Suprapubic skin (tissue), 3 donors: ENCODE measurements around the gene FAR2.

ENCODE experiments used
- POLR2AphosphoS5 ChIP-seq, 3 donors: sonication (generic); formaldehyde crosslinking; IDR thresholded peaks; one replicate each; pipeline ENCODE4 v1.6.1; 2017; ENCODE audit warnings: antibody characterized with exemption in 3 of 3
- TF ChIP-seq, protein P1 (sequence below), 2 donors: fragments of 200-600 bp in 1 of 2; fragments of 450-650 bp in 1 of 2; sonication (generic) in 1 of 2; IDR thresholded peaks; one replicate each; pipeline ENCODE4 v1.5.1; 2016 to 2019; ENCODE audit warnings: antibody characterized with exemption in 2 of 2, mild to moderate bottlenecking in 1 of 2, moderate library complexity in 1 of 2

DNA sequence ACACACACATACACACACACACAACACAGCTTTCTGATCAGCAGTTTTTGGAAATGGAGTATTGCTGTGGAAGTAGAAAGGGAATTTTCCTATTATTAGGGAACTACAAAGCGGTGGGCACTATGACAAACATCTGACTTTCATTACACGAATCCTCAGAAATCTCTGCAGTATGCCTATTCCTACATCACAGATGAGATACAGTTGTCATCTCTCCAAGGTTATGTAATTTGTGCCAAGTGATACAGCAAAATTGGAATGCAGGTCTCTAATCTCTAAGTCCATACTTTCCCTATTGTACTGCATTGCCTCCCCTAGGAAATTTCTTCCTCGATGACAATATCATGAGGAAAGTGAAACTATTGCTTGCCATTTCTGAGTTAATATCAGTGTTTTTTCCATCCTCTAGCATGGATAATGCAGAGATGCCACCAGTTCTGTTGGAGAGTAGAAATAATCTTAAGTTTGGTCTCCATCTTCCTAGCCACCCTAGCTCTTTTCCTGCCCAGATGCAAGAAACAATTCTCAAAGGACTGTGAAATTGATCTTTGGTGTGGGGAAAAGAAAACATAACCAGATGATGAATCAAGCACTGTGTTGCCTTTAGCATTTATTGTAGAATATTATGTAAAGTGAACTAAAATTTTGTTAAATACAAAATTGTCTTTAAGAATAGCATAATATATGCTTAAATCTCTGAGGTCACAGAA, 137.2 kb downstream of the FAR2 start:
- TF ChIP-seq POLR2AphosphoS5 (IDR thresholded peaks at IDR 0.05) = no peak
- TF ChIP-seq, protein P1, sequence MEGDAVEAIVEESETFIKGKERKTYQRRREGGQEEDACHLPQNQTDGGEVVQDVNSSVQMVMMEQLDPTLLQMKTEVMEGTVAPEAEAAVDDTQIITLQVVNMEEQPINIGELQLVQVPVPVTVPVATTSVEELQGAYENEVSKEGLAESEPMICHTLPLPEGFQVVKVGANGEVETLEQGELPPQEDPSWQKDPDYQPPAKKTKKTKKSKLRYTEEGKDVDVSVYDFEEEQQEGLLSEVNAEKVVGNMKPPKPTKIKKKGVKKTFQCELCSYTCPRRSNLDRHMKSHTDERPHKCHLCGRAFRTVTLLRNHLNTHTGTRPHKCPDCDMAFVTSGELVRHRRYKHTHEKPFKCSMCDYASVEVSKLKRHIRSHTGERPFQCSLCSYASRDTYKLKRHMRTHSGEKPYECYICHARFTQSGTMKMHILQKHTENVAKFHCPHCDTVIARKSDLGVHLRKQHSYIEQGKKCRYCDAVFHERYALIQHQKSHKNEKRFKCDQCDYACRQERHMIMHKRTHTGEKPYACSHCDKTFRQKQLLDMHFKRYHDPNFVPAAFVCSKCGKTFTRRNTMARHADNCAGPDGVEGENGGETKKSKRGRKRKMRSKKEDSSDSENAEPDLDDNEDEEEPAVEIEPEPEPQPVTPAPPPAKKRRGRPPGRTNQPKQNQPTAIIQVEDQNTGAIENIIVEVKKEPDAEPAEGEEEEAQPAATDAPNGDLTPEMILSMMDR (IDR thresholded peaks at IDR 0.05) = no peak
